Measurements from ENCODE around the gene STUM.

STUM gene

GRCh38 chr1:226645279-226645976 is 96.9 kb downstream of the STUM start:
- H3K36me3 ChIP-seq (replicated peaks; ENCODE audit: insufficient read depth, low read length), result no peaks in the 10 kb centered on the region; the same call in 1 of the 2 replicates
- no peaks in the 10 kb centered on the region for H3K27me3 ChIP-seq (replicated peaks; ENCODE audit: insufficient read depth, low read length)
- no peak overlapping the region for H3K4me3 ChIP-seq (ENCODE audit: low read length)
- no peak overlapping the region for H3K27ac ChIP-seq (ENCODE audit: low read length)
- no peaks in the 10 kb centered on the region for H3K9me3 ChIP-seq (replicated peaks; ENCODE audit: insufficient read depth, low read length)
- no peaks in the 10 kb centered on the region for H3F3A ChIP-seq (ENCODE audit: insufficient read depth, low read length)
- no peak overlapping the region for H3K9ac ChIP-seq (ENCODE audit: low read length)
- no peaks in the 10 kb centered on the region for H3K9me2 ChIP-seq (replicated peaks; ENCODE audit: insufficient read depth, low read length)
- no peak overlapping the region for H2AFZ ChIP-seq (ENCODE audit: low read length)
- TF ChIP-seq CTCF (IDR thresholded peaks at IDR 0.05; ENCODE audit: low read length) (no peak), EZH2phosphoT487 (IDR thresholded peaks at IDR 0.05; ENCODE audit: low read length) (no peak), EZH2 (optimal IDR thresholded peaks at IDR 0.05; ENCODE audit: low read depth, low read length) (no peak)
- no peaks in the 10 kb centered on the region for H3K4me1 ChIP-seq (ENCODE audit: low read length)
- no peaks in the 10 kb centered on the region for H4K20me1 ChIP-seq (ENCODE audit: insufficient read depth, low read length)
- no peak for DNase-seq
- H3K4me2 ChIP-seq (ENCODE audit: low read depth, low read length), result no peak overlapping the region
- H3K79me2 ChIP-seq (ENCODE audit: low read length), result peaks cover 11% of the 10 kb centered on the region

DNA sequence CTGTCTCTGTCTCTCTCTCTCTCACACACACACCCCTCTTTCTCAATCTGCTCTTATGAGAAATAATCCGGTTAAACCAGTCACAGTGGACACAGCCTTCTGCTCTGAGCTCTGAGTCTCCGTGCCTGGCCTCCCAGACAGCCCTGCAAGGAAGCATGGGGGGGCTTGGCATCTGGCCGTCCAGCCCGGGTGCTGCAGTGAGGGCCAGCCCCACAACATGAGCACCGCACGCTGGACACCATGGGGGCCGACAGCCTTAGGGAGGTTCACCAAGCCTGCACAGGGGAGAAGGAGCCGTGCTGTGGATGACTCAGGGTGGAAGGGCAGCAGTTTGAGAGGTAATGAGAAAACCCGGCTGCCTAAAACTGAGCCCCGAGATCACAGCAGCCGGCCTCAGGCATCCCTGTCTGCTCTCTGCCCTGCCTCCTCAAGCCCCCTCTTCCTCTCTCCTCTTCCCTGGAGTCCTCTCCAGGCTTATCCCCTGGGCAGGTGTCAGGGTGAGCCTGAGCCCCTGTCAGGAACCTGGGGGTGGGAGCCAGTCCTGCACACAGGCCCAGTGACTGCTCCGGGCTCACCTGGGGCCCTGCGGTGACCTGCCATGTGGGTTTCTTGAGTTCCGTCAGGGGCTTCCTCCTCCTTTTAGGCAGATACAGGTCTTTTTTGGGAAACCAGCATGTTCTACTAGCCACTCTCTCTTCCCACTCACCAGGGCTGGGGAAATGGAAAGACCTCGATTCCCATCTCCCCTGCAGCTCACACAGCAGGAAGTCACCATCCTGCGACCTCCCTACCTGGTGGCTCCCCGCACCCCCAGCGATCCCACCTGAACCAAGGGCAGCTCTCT is 97.7 kb downstream of the STUM start:
- H3K79me2 ChIP-seq (ENCODE audit: low read length), result peaks cover 11% of the 10 kb centered on the region
- no peaks in the 10 kb centered on the region for H3K9me3 ChIP-seq (replicated peaks; ENCODE audit: insufficient read depth, low read length)
- H3K9ac ChIP-seq (ENCODE audit: low read length), result no peak overlapping the region
- no peaks in the 10 kb centered on the region for H3F3A ChIP-seq (ENCODE audit: insufficient read depth, low read length)
- H3K4me2 ChIP-seq (ENCODE audit: low read depth, low read length), result no peak overlapping the region
- H4K20me1 ChIP-seq (ENCODE audit: insufficient read depth, low read length), result no peaks in the 10 kb centered on the region
- H3K4me1 ChIP-seq (ENCODE audit: low read length), result no peaks in the 10 kb centered on the region
- TF ChIP-seq CTCF (IDR thresholded peaks at IDR 0.05; ENCODE audit: low read length) (no peak), EZH2phosphoT487 (IDR thresholded peaks at IDR 0.05; ENCODE audit: low read length) (no peak), EZH2 (optimal IDR thresholded peaks at IDR 0.05; ENCODE audit: low read depth, low read length) (no peak)
- H3K36me3 ChIP-seq (replicated peaks; ENCODE audit: insufficient read depth, low read length), result no peaks in the 10 kb centered on the region; the same call in 1 of the 2 replicates
- H3K27me3 ChIP-seq (replicated peaks; ENCODE audit: insufficient read depth, low read length), result no peaks in the 10 kb centered on the region
- DNase-seq, result no peak
- no peaks in the 10 kb centered on the region for H3K9me2 ChIP-seq (replicated peaks; ENCODE audit: insufficient read depth, low read length)
- H3K4me3 ChIP-seq (ENCODE audit: low read length), result no peak overlapping the region
- H3K27ac ChIP-seq (ENCODE audit: low read length), result no peak overlapping the region
- no peak overlapping the region for H2AFZ ChIP-seq (ENCODE audit: low read length)

DNA sequence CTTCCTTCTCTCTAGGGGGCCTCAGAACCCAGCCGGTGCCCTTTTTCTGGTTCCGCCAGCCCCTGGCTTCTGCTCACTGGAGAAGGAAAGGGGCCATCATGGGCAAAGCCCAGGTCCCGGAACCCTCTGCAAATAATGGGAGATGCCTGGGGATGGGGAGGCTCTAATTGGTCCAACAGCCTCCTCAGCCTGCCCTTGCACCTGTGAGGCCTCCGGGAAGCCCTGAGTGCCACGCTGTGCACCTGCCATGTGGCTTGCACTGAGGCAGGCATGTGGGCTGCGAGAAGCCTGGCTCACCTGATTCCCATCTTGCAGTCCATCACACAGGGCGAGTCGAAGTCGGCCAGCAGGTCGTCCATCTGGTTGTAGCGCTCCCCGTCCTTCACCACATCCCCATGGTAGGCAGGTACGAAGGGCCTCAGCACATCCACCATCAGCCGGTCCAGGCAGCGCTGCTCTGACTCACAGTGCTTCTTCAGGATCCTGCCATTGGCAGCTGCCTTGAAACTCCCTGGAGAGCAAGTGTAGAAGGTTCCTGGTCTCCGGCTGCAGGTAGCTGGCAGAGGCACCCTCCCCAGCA is 98.4 kb downstream of the STUM start:
- Histone ChIP-seq H3K27ac (ENCODE audit: low read length) (no peak overlapping the region), H3K36me3 (replicated peaks; ENCODE audit: insufficient read depth, low read length) (no peaks in the 10 kb centered on the region; the same call in 1 of the 2 replicates), H3K27me3 (replicated peaks; ENCODE audit: insufficient read depth, low read length) (no peaks in the 10 kb centered on the region), H3K79me2 (ENCODE audit: low read length) (peaks cover 11% of the 10 kb centered on the region), H3F3A (ENCODE audit: insufficient read depth, low read length) (no peaks in the 10 kb centered on the region), H4K20me1 (ENCODE audit: insufficient read depth, low read length) (no peaks in the 10 kb centered on the region), H3K9me2 (replicated peaks; ENCODE audit: insufficient read depth, low read length) (no peaks in the 10 kb centered on the region), H3K4me1 (ENCODE audit: low read length) (no peaks in the 10 kb centered on the region), H3K9me3 (replicated peaks; ENCODE audit: insufficient read depth, low read length) (no peaks in the 10 kb centered on the region), H3K4me2 (ENCODE audit: low read depth, low read length) (no peak overlapping the region), H2AFZ (ENCODE audit: low read length) (no peak overlapping the region), H3K4me3 (ENCODE audit: low read length) (no peak overlapping the region), H3K9ac (ENCODE audit: low read length) (no peak overlapping the region)
- TF ChIP-seq CTCF (IDR thresholded peaks at IDR 0.05; ENCODE audit: low read length) (no peak), EZH2 (optimal IDR thresholded peaks at IDR 0.05; ENCODE audit: low read depth, low read length) (no peak), EZH2phosphoT487 (IDR thresholded peaks at IDR 0.05; ENCODE audit: low read length) (no peak)
- DNase-seq, result no peak
